Activated T-cell treated with anti-CD3 and anti-CD28 coated beads, Interleukin-2, amount 50 U/mL, for 72 hours (primary cell): ENCODE measurements around the gene AKAP6. TPM values are rescaled to one million over a fixed set of nuclear protein-coding genes. Genes with fewer than 3 reads are reported as not detected.
"Not testable (repeated sequence)": the region's sequence is repeated elsewhere in the genome, so short reads cannot be mapped to it uniquely, and the experiment has no call there.

Experiments
- ATAC-seq, 2 donors: fragments of 150-1000 bp; cut with Tn5 transposase; replicated peaks in 1 of 2; 2 replicates each; pipeline ENCODE4 v1.10.0; 2021; ENCODE audit warnings: moderate library complexity in 2 of 2, mild to moderate bottlenecking in 1 of 2
- DNase-seq, 2 donors: peaks; one replicate each; pipeline ENCODE4 v3.0.0; 2021 to 2022; ENCODE audit warnings: mixed read lengths in 1 of 2
- H3K27ac Mint-ChIP-seq: one replicate; pipeline ENCODE4 v1.8.0; 2022; ENCODE audit warnings: mild to moderate bottlenecking, moderate library complexity, mixed read lengths
- H3K27me3 Mint-ChIP-seq: one replicate; pipeline ENCODE4 v1.8.0; 2022; ENCODE audit warnings: low read depth, mixed read lengths
- H3K36me3 Mint-ChIP-seq, 2 donors: one replicate each; pipeline ENCODE4 v1.8.0; 2022; ENCODE audit warnings: mixed read lengths in 2 of 2, mild to moderate bottlenecking in 1 of 2; ENCODE audit not compliant: insufficient read depth in 2 of 2
- H3K4me1 Mint-ChIP-seq: one replicate; pipeline ENCODE4 v1.8.0; 2022; ENCODE audit warnings: low read depth, mixed read lengths
- H3K4me3 Mint-ChIP-seq, 2 donors: one replicate each; pipeline ENCODE4 v1.8.0; 2022; ENCODE audit warnings: mild to moderate bottlenecking in 2 of 2, mixed read lengths in 2 of 2, moderate library complexity in 2 of 2
- H3K9me3 Mint-ChIP-seq, 2 donors: one replicate each; pipeline ENCODE4 v1.8.0; 2022; ENCODE audit warnings: mixed read lengths in 2 of 2
- total RNA-seq, 2 donors: library from RNA; stranded (reverse); gene quantifications; one replicate each; pipeline ENCODE4 v1.2.3, GENCODE V29; 2022

AKAP6 gene
- total RNA-seq, 2 donors from 2014 or later: 3.6 to 3.9 TPM

- Mint-ChIP-seq H3K27ac (no peak overlapping the region), H3K4me3 (no peak overlapping the region), H3K4me1 (peaks cover 7% of the 10 kb centered on the region), H3K9me3 (no peaks in the 10 kb centered on the region), H3K27me3 (no peaks in the 10 kb centered on the region), H3K36me3 (no peaks in the 10 kb centered on the region)
- DNase-seq (no peak), ATAC-seq (no peak)
Observed at GRCh38 chr14:32366986-32367385, 37.9 kb downstream of the AKAP6 start.

GRCh38 chr14:32367516-32367915 lies 38.4 kb downstream of the AKAP6 start:
- Mint-ChIP-seq H3K27ac (no peak overlapping the region), H3K36me3 (no peaks in the 10 kb centered on the region), H3K9me3 (no peaks in the 10 kb centered on the region), H3K4me1 (peaks cover 7% of the 10 kb centered on the region), H3K27me3 (no peaks in the 10 kb centered on the region), H3K4me3 (no peak overlapping the region)
- ATAC-seq (no peak), DNase-seq (no peak)

GRCh38 chr14:32368107-32368506 lies 39.0 kb downstream of the AKAP6 start:
- DNase-seq (no peak), ATAC-seq (no peak)
- Mint-ChIP-seq H3K9me3 (no peaks in the 10 kb centered on the region), H3K4me3 (no peak overlapping the region), H3K36me3 (no peaks in the 10 kb centered on the region), H3K4me1 (peaks cover 7% of the 10 kb centered on the region), H3K27me3 (no peaks in the 10 kb centered on the region), H3K27ac (no peak overlapping the region)

GRCh38 chr14:32370714-32371113 lies 41.6 kb downstream of the AKAP6 start:
- no peaks in the 10 kb centered on the region for H3K36me3 Mint-ChIP-seq
- no peaks in the 10 kb centered on the region for H3K9me3 Mint-ChIP-seq
- ATAC-seq (peak in 1 of 2 donors; percentile 65), DNase-seq (no peak)
- H3K27ac Mint-ChIP-seq: peak overlapping the region; percentile 17
- H3K4me3 Mint-ChIP-seq: no peak overlapping the region
- H3K27me3 Mint-ChIP-seq: no peaks in the 10 kb centered on the region
- H3K4me1 Mint-ChIP-seq: peaks cover 7% of the 10 kb centered on the region

GRCh38 chr14:32372154-32372553 lies 43.1 kb downstream of the AKAP6 start:
- H3K9me3 Mint-ChIP-seq: no peaks in the 10 kb centered on the region
- no peaks in the 10 kb centered on the region for H3K27me3 Mint-ChIP-seq

GRCh38 chr14:32373174-32373573 lies 44.1 kb downstream of the AKAP6 start:
- not testable (repeated sequence) for H3K27me3 Mint-ChIP-seq, H3K9me3 Mint-ChIP-seq, H3K4me3 Mint-ChIP-seq, ATAC-seq, DNase-seq, H3K4me1 Mint-ChIP-seq, H3K36me3 Mint-ChIP-seq, H3K27ac Mint-ChIP-seq

More at GRCh38 chr14:32372154-32372553, 43.1 kb downstream of the AKAP6 start:
- H3K4me1 Mint-ChIP-seq: peaks cover 7% of the 10 kb centered on the region
- ATAC-seq (no peak), DNase-seq (no peak)
- no peaks in the 10 kb centered on the region for H3K36me3 Mint-ChIP-seq
- no peak overlapping the region for H3K4me3 Mint-ChIP-seq
- H3K27ac Mint-ChIP-seq: no peak overlapping the region

- Mint-ChIP-seq H3K27me3 (no peaks in the 10 kb centered on the region), H3K4me1 (peaks cover 7% of the 10 kb centered on the region), H3K9me3 (no peaks in the 10 kb centered on the region), H3K27ac (no peak overlapping the region), H3K4me3 (no peak overlapping the region), H3K36me3 (no peaks in the 10 kb centered on the region)
- no peak for DNase-seq
- no peak for ATAC-seq
Observed at GRCh38 chr14:32374155-32374554, 45.1 kb downstream of the AKAP6 start.

- Mint-ChIP-seq H3K9me3 (no peaks in the 10 kb centered on the region), H3K36me3 (no peaks in the 10 kb centered on the region), H3K4me3 (no peak overlapping the region), H3K4me1 (peaks cover 11% of the 10 kb centered on the region), H3K27ac (no peak overlapping the region), H3K27me3 (peaks cover 8% of the 10 kb centered on the region)
- ATAC-seq (peak in 1 of 2 donors; percentile 65), DNase-seq (no peak)
Observed at GRCh38 chr14:32375663-32376062, 46.6 kb downstream of the AKAP6 start.

- H3K9me3 Mint-ChIP-seq: no peaks in the 10 kb centered on the region
- H3K27me3 Mint-ChIP-seq: peaks cover 8% of the 10 kb centered on the region
- DNase-seq (no peak), ATAC-seq (no peak)
- H3K27ac Mint-ChIP-seq: no peak overlapping the region
- H3K4me1 Mint-ChIP-seq: peaks cover 7% of the 10 kb centered on the region
- no peak overlapping the region for H3K4me3 Mint-ChIP-seq
- no peaks in the 10 kb centered on the region for H3K36me3 Mint-ChIP-seq
Observed at GRCh38 chr14:32377046-32377646, 48.0 kb downstream of the AKAP6 start.

GRCh38 chr14:32378284-32378683 lies 49.2 kb downstream of the AKAP6 start:
- H3K36me3 Mint-ChIP-seq: no peaks in the 10 kb centered on the region
- H3K4me1 Mint-ChIP-seq: peaks cover 7% of the 10 kb centered on the region
- peaks cover 8% of the 10 kb centered on the region for H3K27me3 Mint-ChIP-seq
- ATAC-seq (no peak), DNase-seq (no peak)
- H3K9me3 Mint-ChIP-seq: no peaks in the 10 kb centered on the region
- H3K4me3 Mint-ChIP-seq: no peak overlapping the region
- H3K27ac Mint-ChIP-seq: no peak overlapping the region

- ATAC-seq (no peak), DNase-seq (no peak)
- Mint-ChIP-seq H3K9me3 (no peaks in the 10 kb centered on the region), H3K36me3 (no peaks in the 10 kb centered on the region), H3K4me1 (peaks cover 7% of the 10 kb centered on the region), H3K27ac (no peak overlapping the region), H3K4me3 (no peak overlapping the region), H3K27me3 (peaks cover 8% of the 10 kb centered on the region)
Observed at GRCh38 chr14:32379447-32379846, 50.3 kb downstream of the AKAP6 start.

- Mint-ChIP-seq H3K36me3 (no peaks in the 10 kb centered on the region), H3K4me3 (no peak overlapping the region), H3K27me3 (peaks cover 8% of the 10 kb centered on the region), H3K27ac (no peak overlapping the region), H3K4me1 (peaks cover 7% of the 10 kb centered on the region), H3K9me3 (no peaks in the 10 kb centered on the region)
- DNase-seq (no peak), ATAC-seq (peak; percentile 51 to 79)
Observed at GRCh38 chr14:32381869-32382268, 52.8 kb downstream of the AKAP6 start.

- Mint-ChIP-seq H3K4me1 (peaks cover 7% of the 10 kb centered on the region), H3K36me3 (no peaks in the 10 kb centered on the region), H3K27me3 (peaks cover 8% of the 10 kb centered on the region), H3K27ac (no peak overlapping the region), H3K9me3 (no peaks in the 10 kb centered on the region), H3K4me3 (no peak overlapping the region)
- peak in 1 of 2 donors; percentile 1 for DNase-seq
- ATAC-seq: no peak
Observed at GRCh38 chr14:32382704-32383103, 53.6 kb downstream of the AKAP6 start.

- H3K9me3 Mint-ChIP-seq: peaks cover 0 to 5% of the 10 kb centered on the region in 2 donors
- peaks cover 7% of the 10 kb centered on the region for H3K4me1 Mint-ChIP-seq
- DNase-seq (no peak), ATAC-seq (no peak)
- H3K4me3 Mint-ChIP-seq: no peak overlapping the region
- peaks cover 0 to 2% of the 10 kb centered on the region in 2 donors for H3K36me3 Mint-ChIP-seq
- peaks cover 8% of the 10 kb centered on the region for H3K27me3 Mint-ChIP-seq
- H3K27ac Mint-ChIP-seq: no peak overlapping the region
Observed at GRCh38 chr14:32383364-32384009, 54.4 kb downstream of the AKAP6 start.
